GM23248 (cell line): ENCODE data around the gene DNAJC12. TPM values are rescaled to one million over a fixed set of nuclear protein-coding genes. Genes with fewer than 3 reads are reported as not detected.
A peak's percentile ranks its signal among the peaks of the same experiment; 100 is the strongest.

ENCODE experiments used
- DNase-seq: peaks from one replicate; pipeline ENCODE4 v3.0.0-alpha.2; 2015
- H2AFZ ChIP-seq: fragments of 200-600 bp; sonication (generic); 2 replicates; pipeline ENCODE4 v1.6.1; 2016; ENCODE audit warnings: antibody characterized with exemption
- H3F3A ChIP-seq: fragments of 200-600 bp; sonication (generic); 2 replicates; pipeline ENCODE4 v1.6.1; 2016; ENCODE audit warnings: mild to moderate bottlenecking, antibody characterized with exemption, mixed run types; ENCODE audit not compliant: insufficient read depth
- H3K27ac ChIP-seq: fragments of 200-600 bp; sonication (generic); 2 replicates; pipeline ENCODE4 v1.5.1; 2016; ENCODE audit warnings: mild to moderate bottlenecking
- H3K27me3 ChIP-seq: fragments of 200-600 bp; sonication (generic); replicated peaks from 2 replicates; pipeline ENCODE4 v1.6.1; 2016; ENCODE audit warnings: mild to moderate bottlenecking; ENCODE audit not compliant: insufficient read depth
- H3K36me3 ChIP-seq: fragments of 200-600 bp; sonication (generic); 2 replicates; pipeline ENCODE4 v1.6.1; 2016; ENCODE audit warnings: low read depth, mild to moderate bottlenecking
- H3K4me1 ChIP-seq: fragments of 200-600 bp; sonication (generic); 2 replicates; pipeline ENCODE4 v1.6.1; 2016; ENCODE audit warnings: mild to moderate bottlenecking; ENCODE audit not compliant: insufficient read depth
- H3K4me2 ChIP-seq: fragments of 200-600 bp; sonication (generic); one replicate; pipeline ENCODE4 v1.6.1; 2016; ENCODE audit warnings: mild to moderate bottlenecking; ENCODE audit not compliant: unreplicated experiment
- H3K4me3 ChIP-seq: fragments of 200-600 bp; sonication (generic); 2 replicates; pipeline ENCODE4 v1.5.1; 2016; ENCODE audit warnings: mild to moderate bottlenecking
- H3K79me2 ChIP-seq: fragments of 200-600 bp; sonication (generic); 2 replicates; pipeline ENCODE4 v1.6.1; 2016; ENCODE audit warnings: mild to moderate bottlenecking; ENCODE audit not compliant: insufficient read depth
- H3K9ac ChIP-seq: fragments of 200-600 bp; sonication (generic); 2 replicates; pipeline ENCODE4 v1.6.1; 2016; ENCODE audit warnings: mild to moderate bottlenecking
- H3K9me2 ChIP-seq: fragments of 200-600 bp; sonication (generic); 2 replicates; pipeline ENCODE4 v1.6.1; 2016; ENCODE audit warnings: mixed run types, mild to moderate bottlenecking, moderate library complexity; ENCODE audit not compliant: insufficient read depth
- H3K9me3 ChIP-seq: fragments of 200-600 bp; sonication (generic); one replicate; pipeline ENCODE4 v1.6.1; 2017; ENCODE audit warnings: low read depth
- H4K20me1 ChIP-seq: fragments of 200-600 bp; sonication (generic); 2 replicates; pipeline ENCODE4 v1.6.0; 2016; ENCODE audit not compliant: insufficient read depth
- EZH2 ChIP-seq: fragments of 200-600 bp; sonication (generic); IDR thresholded peaks from 2 replicates; pipeline ENCODE4 v1.6.1; 2018; ENCODE audit warnings: antibody characterized with exemption, mild to moderate bottlenecking; ENCODE audit not compliant: insufficient read depth, poor library complexity, severe bottlenecking
- EZH2phosphoT487 ChIP-seq: fragments of 200-600 bp; sonication (generic); IDR thresholded peaks from 2 replicates; pipeline ENCODE4 v1.6.1; 2018; ENCODE audit warnings: antibody characterized with exemption, moderate library complexity, mild to moderate bottlenecking, low read depth; ENCODE audit not compliant: insufficient read depth
- WGBS, 2 experiments: methylation state at CpG; one replicate each; pipeline ENCODE4 v1.1.6; 2015 to 2017; ENCODE audit warnings: low lambda C conversion rate in 2 of 2, low coverage in 1 of 2; ENCODE audit errors: missing lambda C conversion rate in 2 of 2; 5-methylcytosine and 5-hydroxymethylcytosine counted together
- in situ Hi-C: fragments of 300-500 bp; cut with MboI; formaldehyde crosslinking; loops from 2 replicates; pipeline ENCODE4 v1.15.0; 2020
- polyA plus RNA-seq: library from polyadenylated mRNA; unstranded; fragments of >200 nt; fragmentation: Nextera tagmentation; extraction: Ambion mirVana; gene quantifications from 2 replicates; pipeline ENCODE4 v1.2.1, GENCODE V29; 2016
- total RNA-seq: library from RNA; depleted of rRNA; stranded (reverse); fragments of >200 nt; shearing (Covaris generic); gene quantifications from 2 replicates; pipeline ENCODE4 v1.2.3, GENCODE V29; 2014

Gene DNAJC12
- total and polyA plus RNA-seq, 2 experiments from 2014 or later, result 0.76 to 1.2 TPM

DNA sequence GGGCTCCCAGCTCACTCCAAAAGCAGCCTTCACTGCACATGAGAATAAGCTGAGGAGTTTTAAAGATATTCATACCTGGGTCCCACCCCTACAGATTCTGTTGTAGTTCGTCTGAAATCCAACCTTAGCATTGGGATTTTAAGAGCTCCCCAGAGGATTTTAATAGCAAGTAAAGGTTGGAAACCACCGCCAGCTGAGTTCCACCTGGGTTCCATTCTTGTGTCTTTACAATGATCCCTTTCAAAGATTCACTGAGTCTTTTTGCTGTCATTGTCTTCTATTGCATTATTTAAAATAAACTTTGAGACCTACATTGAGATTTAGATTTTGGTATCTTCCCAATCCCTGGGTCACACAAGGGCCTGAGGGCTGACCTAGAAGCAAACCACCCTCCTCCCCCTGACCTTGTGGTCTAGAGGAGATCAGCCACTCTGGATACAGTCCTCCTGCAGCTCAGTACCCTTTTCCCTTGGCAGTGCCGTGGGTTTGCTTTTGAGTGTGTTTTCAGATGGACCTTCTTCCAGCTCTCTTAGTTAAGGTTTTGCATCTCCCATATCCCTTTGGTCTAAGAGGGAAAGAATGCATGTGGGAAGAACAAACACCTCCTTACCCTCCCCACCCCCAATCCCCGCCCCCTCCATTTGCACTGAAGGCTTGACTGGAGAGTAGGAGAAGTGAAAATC lies 23.9 kb upstream of the DNAJC12 start:
- no peaks in the 10 kb centered on the region for H3K79me2 ChIP-seq
- no peak overlapping the region for H3K27ac ChIP-seq
- H3F3A ChIP-seq, result no peaks in the 10 kb centered on the region
- H3K4me3 ChIP-seq, result no peak overlapping the region
- H3K9me3 ChIP-seq, result no peaks in the 10 kb centered on the region
- no peaks in the 10 kb centered on the region for H3K27me3 ChIP-seq
- no peaks in the 10 kb centered on the region for H4K20me1 ChIP-seq
- H2AFZ ChIP-seq, result 0 out of 2 replicates have a peak overlapping the region, but pooled peaks have one; percentile 30
- no peaks in the 10 kb centered on the region for H3K9me2 ChIP-seq
- H3K9ac ChIP-seq, result no peak overlapping the region
- H3K4me1 ChIP-seq, result no peaks in the 10 kb centered on the region; the same call in 1 of the 2 replicates
- H3K4me2 ChIP-seq, result no peak overlapping the region
- TF ChIP-seq EZH2, result no peak
- no peak for TF ChIP-seq EZH2phosphoT487
- no peak for DNase-seq
- 34 to 41% methylated on average over 4 of the region's 4 CpGs for WGBS, 2 experiments
- in situ Hi-C loops, result no loop called here
- no peaks in the 10 kb centered on the region for H3K36me3 ChIP-seq

DNA sequence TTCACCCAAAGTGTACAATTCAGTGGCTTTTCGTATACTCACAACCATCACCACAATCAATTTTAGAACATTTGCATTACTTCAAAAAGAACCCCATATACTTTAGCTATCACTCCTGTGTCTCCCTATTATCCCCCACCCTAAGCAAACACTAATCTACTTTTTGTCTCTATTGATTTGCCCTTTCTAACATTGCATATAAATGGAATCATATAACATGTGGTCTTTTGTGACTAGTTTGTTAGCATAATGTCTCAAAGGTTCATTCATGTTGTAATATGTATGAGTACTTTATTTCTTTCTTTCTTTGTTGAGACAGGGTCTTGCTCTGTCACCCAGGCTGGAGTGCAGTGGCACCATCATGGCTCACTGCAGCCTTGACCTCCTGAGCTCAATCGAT lies 21.0 kb upstream of the DNAJC12 start:
- Histone ChIP-seq H3K79me2 (no peaks in the 10 kb centered on the region), H3K4me3 (no peak overlapping the region), H3K9ac (no peak overlapping the region), H3K4me1 (no peaks in the 10 kb centered on the region; the same call in 1 of the 2 replicates), H4K20me1 (no peaks in the 10 kb centered on the region), H3K9me3 (no peaks in the 10 kb centered on the region), H3K9me2 (no peaks in the 10 kb centered on the region), H3K27ac (no peak overlapping the region), H3K36me3 (no peaks in the 10 kb centered on the region), H3F3A (no peaks in the 10 kb centered on the region), H2AFZ (no peak overlapping the region), H3K27me3 (no peaks in the 10 kb centered on the region), H3K4me2 (no peak overlapping the region)
- TF ChIP-seq EZH2phosphoT487 (no peak), EZH2 (no peak)
- 96 to 98% methylated on average over 2 of the region's 2 CpGs for WGBS, 2 experiments
- no peak for DNase-seq
- in situ Hi-C loops, result no loop called here

DNA sequence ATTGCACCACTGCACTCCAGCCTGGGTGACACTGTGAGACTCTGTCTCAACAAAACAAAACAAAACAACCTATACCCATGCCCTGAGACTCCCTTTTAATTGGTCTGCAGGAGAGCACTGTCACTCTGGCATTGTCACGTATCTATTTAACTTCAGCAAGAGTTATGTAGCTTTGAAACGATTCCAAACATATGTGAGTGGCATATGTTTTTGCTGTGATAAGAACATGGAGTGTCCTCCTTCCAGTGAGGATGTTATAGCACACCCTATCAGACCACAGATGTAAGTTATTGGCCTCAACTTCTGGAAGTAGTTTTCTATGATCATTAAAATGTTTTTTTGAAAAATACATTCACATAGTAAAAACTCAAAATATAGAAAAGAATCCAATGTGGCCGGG lies 15.5 kb upstream of the DNAJC12 start:
- in situ Hi-C loops, result no loop called here
- H3K4me2 ChIP-seq, result no peak overlapping the region
- TF ChIP-seq EZH2phosphoT487, result no peak
- no peak for TF ChIP-seq EZH2

GRCh38 chr10:67852761-67853160 lies 14.8 kb upstream of the DNAJC12 start:
- H3K9ac ChIP-seq, result no peak overlapping the region
- no peak for TF ChIP-seq EZH2
- no peaks in the 10 kb centered on the region for H3K27me3 ChIP-seq
- no peak overlapping the region for H3K4me2 ChIP-seq
- H2AFZ ChIP-seq, result no peak overlapping the region
- no peaks in the 10 kb centered on the region for H3K9me3 ChIP-seq
- H3K36me3 ChIP-seq, result no peaks in the 10 kb centered on the region
- H4K20me1 ChIP-seq, result no peaks in the 10 kb centered on the region
- H3K27ac ChIP-seq, result no peak overlapping the region
- peaks cover 4% of the 10 kb centered on the region; the same call in 1 of the 2 replicates for H3K4me1 ChIP-seq
- H3K9me2 ChIP-seq, result no peaks in the 10 kb centered on the region
- H3K79me2 ChIP-seq, result no peaks in the 10 kb centered on the region
- H3F3A ChIP-seq, result peaks cover 15% of the 10 kb centered on the region
- DNase-seq, result no peak
- no peak overlapping the region for H3K4me3 ChIP-seq
- WGBS, 2 experiments, result 57 to 71% methylated on average over 3 to 4 of the region's 5 CpGs
- in situ Hi-C loops, result no loop called here

More for the DNA sequence above, 15.5 kb upstream of the DNAJC12 start:
- Histone ChIP-seq H3K36me3 (no peaks in the 10 kb centered on the region), H3K27ac (no peak overlapping the region), H3K4me1 (peaks cover 4% of the 10 kb centered on the region; the same call in 1 of the 2 replicates), H3K9me3 (no peaks in the 10 kb centered on the region), H4K20me1 (no peaks in the 10 kb centered on the region), H3K9ac (no peak overlapping the region), H3K9me2 (no peaks in the 10 kb centered on the region), H3K4me3 (no peak overlapping the region), H2AFZ (no peak overlapping the region), H3K27me3 (no peaks in the 10 kb centered on the region), H3F3A (peaks cover 15% of the 10 kb centered on the region), H3K79me2 (no peaks in the 10 kb centered on the region)
- WGBS, 2 experiments, result 11 to 18% methylated on average over 3 of the region's 3 CpGs
- no peak for DNase-seq
